Measurements from ENCODE around the gene RHOJ.

DNA sequence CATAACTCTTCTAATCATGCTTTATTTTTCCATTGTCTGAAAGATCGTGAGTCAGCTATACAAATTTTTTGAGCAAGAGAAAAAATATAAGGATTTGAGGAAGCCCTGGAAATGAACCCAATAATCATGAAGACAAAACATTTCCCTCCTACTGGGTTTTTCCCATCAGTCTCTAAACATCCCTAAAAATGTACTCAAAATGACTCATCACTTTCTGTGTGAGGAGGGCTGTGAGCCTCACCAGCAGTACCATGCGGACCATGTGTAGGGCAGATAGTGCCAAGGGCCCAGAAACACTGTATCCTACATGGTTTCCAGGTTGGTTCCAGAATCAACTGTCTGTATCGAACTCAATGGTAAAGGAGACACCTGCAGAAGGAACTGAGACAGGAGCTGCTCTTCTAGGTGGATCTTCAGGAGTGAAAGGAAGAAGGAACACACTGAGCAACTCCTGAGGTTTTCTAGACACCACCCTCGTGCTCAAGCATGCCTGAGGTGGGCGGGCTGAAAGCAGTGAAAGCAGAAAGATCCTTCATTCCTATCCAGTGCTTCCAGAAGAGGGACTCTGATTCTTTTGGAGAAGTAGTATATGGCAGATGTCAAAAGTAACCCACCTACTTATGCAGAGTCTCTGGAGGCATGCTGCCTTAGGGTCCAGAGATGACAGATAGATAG is 48.6 kb upstream of the RHOJ start:
- no peak for TF ChIP-seq CTCF (conservative IDR thresholded peaks at IDR 0.05)
- no peak for TF ChIP-seq ZFX (IDR thresholded peaks at IDR 0.05)

Data from C4-2B (cell line).